ENCODE measurements around the gene UACA. TPM values are rescaled to one million over a fixed set of nuclear protein-coding genes. Genes with fewer than 3 reads are reported as not detected.

Gene UACA
- total and polyA plus RNA-seq, 2 donors from 2014 or later = 49.6 to 92.7 TPM

- intact Hi-C loops (cut with DNase I) = no loop called here
- no peaks in the 10 kb centered on the region for H3K4me1 ChIP-seq (ENCODE audit: control insufficient read depth in 2 of 3, insufficient read depth in 2 of 3, low read depth in 1 of 3, low read length in 3 of 3)
- no peak for FAIRE-seq
- H3K27me3 ChIP-seq (ENCODE audit: control insufficient read depth, insufficient read depth, low read length) = no peaks in the 10 kb centered on the region
- no peak for TF ChIP-seq CTCF (IDR thresholded peaks at IDR 0.05; ENCODE audit: borderline replicate concordance, extremely low read depth, insufficient read depth)
- no peaks in the 10 kb centered on the region for H3K9me3 ChIP-seq (ENCODE audit: control insufficient read depth in 2 of 3, insufficient read depth in 1 of 3, low read length in 3 of 3)
- no peak overlapping the region for H3K4me3 ChIP-seq (ENCODE audit: low read length in 3 of 3)
- no peak overlapping the region for H3K9ac ChIP-seq (ENCODE audit: low read length in 3 of 3)
- peaks cover 0 to 7% (median 2%) of the 10 kb centered on the region in 3 donors for H3K36me3 ChIP-seq (ENCODE audit: control insufficient read depth in 2 of 3, insufficient read depth in 3 of 3, low read length in 3 of 3)
- peak in 1 of 5 donors; percentile 37 for DNase-seq
- H3K27ac ChIP-seq (ENCODE audit: low read depth in 2 of 2, low read length in 2 of 2) = no peak overlapping the region
Measured at GRCh38 chr15:70653426-70653825, 109.9 kb downstream of the UACA start.

- H3K27me3 ChIP-seq (ENCODE audit: control insufficient read depth, insufficient read depth, low read length) = no peaks in the 10 kb centered on the region
- no peak overlapping the region for H3K9ac ChIP-seq (ENCODE audit: low read length in 3 of 3)
- H3K9me3 ChIP-seq (ENCODE audit: control insufficient read depth in 2 of 3, insufficient read depth in 1 of 3, low read length in 3 of 3) = no peaks in the 10 kb centered on the region
- H3K27ac ChIP-seq (ENCODE audit: low read depth in 2 of 2, low read length in 2 of 2) = no peak overlapping the region
- FAIRE-seq = no peak
- no peak overlapping the region for H3K4me3 ChIP-seq (ENCODE audit: low read length in 3 of 3)
- no peak for TF ChIP-seq CTCF (IDR thresholded peaks at IDR 0.05; ENCODE audit: borderline replicate concordance, extremely low read depth, insufficient read depth)
- no peak for DNase-seq
- intact Hi-C loops (cut with DNase I) = no loop called here
- peaks cover 0 to 4% (median 2%) of the 10 kb centered on the region in 3 donors for H3K36me3 ChIP-seq (ENCODE audit: control insufficient read depth in 2 of 3, insufficient read depth in 3 of 3, low read length in 3 of 3)
- H3K4me1 ChIP-seq (ENCODE audit: control insufficient read depth in 2 of 3, insufficient read depth in 2 of 3, low read depth in 1 of 3, low read length in 3 of 3) = no peaks in the 10 kb centered on the region
Measured at GRCh38 chr15:70652341-70652740, 111.0 kb downstream of the UACA start.

DNA sequence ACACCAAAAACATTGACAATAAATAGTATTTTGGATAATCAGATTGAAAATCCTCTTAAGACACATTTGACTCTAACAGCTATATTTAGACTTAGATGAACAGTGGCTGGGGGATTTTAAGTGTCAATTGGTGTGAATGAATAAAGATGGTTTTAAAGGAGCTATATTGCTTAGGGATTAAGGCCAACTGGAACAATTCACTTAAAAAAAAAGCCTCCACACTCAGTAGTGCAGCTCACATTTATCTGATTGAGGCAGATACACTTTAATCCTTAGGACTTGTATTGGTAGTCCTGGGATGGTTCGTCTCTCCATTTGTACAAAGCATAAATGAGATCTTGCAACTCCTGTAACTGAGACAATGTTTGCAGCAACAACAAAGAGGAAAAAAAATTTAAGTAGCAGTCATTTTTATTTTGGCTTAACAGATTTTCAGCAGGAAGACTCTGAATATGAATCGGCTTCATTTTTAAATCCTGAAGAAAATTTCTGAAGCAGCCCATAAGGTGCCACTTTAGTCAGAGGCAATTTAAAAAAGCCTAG lies 112.0 kb downstream of the UACA start:
- no peaks in the 10 kb centered on the region for H3K9me3 ChIP-seq (ENCODE audit: control insufficient read depth in 2 of 3, insufficient read depth in 1 of 3, low read length in 3 of 3)
- DNase-seq (no peak), FAIRE-seq (no peak)
- no peaks in the 10 kb centered on the region for H3K27me3 ChIP-seq (ENCODE audit: control insufficient read depth, insufficient read depth, low read length)
- intact Hi-C loops (cut with DNase I) = no loop called here
- no peak overlapping the region for H3K27ac ChIP-seq (ENCODE audit: low read depth in 2 of 2, low read length in 2 of 2)
- H3K4me3 ChIP-seq (ENCODE audit: low read length in 3 of 3) = no peak overlapping the region
- H3K36me3 ChIP-seq (ENCODE audit: control insufficient read depth in 2 of 3, insufficient read depth in 3 of 3, low read length in 3 of 3) = peaks cover 0 to under 1% (median under 1%) of the 10 kb centered on the region in 3 donors
- TF ChIP-seq CTCF (IDR thresholded peaks at IDR 0.05; ENCODE audit: borderline replicate concordance, extremely low read depth, insufficient read depth) = no peak
- no peak overlapping the region for H3K9ac ChIP-seq (ENCODE audit: low read length in 3 of 3)
- no peaks in the 10 kb centered on the region for H3K4me1 ChIP-seq (ENCODE audit: control insufficient read depth in 2 of 3, insufficient read depth in 2 of 3, low read depth in 1 of 3, low read length in 3 of 3)
